Middle frontal gyrus (tissue), 1 donor: ENCODE data around the gene IL22RA1.

Experiments
- DNase-seq: peaks from one replicate; pipeline ENCODE4 v3.0.0-alpha.2; 2015; ENCODE audit warnings: low spot score; ENCODE audit errors: extremely low spot score

IL22RA1 gene

DNA sequence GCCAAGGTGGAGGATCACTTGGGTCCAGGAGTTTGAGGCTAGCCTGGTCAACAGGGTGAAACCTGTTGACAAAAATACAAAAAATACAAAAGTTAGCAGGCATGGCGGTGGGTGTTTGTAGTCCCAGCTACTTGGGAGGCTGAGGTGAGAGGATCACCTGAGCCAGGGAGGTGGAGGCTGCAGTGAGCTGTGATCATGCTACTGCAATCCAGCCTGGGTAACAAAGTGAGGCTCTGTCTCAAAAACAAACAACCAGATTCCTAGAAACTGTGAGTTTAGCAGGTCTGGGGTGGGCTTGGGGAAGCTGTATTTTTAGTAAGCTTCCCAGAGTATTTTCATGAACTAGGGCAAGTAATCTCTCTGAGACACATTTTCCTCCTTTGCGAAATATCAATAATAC lies 25.8 kb downstream of the IL22RA1 start:
- no peak for DNase-seq

DNA sequence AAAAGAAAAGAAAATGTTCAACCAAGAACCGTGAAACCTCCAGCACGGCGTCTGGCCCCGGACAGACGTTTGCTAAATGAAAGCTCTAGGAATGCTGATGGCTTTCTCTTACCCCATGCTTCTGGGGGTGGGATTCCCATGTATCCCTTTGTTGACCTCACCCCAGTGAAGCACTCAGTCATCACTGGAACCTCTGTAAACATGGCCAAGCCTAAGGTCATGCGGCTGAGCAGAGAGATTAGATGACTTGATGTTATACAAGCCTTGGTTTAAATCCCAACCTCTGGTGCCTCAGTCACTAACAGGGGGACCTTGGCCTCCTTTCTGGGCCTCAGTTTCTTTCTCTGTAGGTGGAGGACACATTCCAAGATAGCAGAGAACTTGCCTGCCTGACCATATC lies 28.2 kb downstream of the IL22RA1 start:
- DNase-seq = no peak

DNA sequence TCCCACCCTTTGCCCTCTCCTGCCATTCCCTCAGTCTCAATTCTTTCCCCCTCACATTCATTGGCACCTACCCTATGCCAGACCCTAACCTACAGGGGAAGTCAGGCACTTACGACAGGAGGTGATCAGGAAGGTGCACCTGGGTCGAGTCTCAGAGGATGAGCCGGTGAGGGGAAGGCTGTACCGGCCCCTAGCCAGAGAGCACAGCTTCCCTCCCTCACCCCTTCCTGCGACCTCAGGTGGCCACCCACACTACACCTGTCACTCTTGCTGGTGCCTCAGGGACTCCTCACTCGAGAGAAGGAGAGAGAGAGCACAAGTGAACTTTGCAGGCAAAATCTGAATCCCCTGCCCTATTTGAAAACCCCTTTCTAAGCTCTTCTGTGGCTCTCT lies 29.3 kb downstream of the IL22RA1 start:
- no peak for DNase-seq

DNA sequence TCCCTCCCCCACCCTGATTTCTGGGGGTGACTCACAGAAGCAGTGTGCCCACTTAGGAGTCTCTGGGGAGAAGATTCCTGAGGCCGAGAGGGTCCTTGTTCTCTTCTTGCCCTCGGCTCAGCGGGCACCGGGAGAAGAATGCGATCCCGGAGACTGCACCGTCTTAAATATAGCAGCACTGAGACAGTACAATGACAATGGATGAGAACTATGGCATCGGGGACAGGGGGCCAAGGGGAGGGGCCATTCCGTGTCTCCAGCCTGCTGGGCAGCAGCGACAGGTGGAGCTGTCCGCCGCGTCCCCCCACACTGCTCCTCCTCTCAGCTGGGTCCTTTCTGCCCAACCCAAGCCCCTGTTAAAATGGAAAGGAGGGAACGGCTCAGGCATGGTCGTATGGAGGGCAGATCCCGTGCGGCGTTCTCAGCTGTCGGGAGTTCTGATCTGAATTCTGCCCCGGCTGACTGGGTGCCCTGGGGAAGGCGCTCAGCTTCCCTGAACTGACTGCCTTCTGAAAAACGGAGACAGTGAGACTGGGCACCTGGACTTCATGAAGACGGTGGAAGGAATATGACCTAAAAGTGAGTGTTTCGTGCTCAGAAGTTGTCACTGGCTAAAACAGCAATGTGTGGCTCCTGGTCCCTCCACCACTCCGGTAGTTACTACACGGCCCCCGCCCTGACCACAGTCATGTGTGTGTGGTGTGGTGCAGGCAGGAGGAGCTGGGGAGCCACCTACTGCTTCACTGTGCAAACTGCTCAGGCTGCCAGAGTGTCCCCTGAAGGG lies 30.8 kb downstream of the IL22RA1 start, which contains the start of gene MYOM3:
Gene MYOM3, minus strand, starts transcription at position 140 of the 784 bp plus-strand sequence. CDS start 3,499 bp downstream, outside the sequence.
- DNase-seq = no peak

DNA sequence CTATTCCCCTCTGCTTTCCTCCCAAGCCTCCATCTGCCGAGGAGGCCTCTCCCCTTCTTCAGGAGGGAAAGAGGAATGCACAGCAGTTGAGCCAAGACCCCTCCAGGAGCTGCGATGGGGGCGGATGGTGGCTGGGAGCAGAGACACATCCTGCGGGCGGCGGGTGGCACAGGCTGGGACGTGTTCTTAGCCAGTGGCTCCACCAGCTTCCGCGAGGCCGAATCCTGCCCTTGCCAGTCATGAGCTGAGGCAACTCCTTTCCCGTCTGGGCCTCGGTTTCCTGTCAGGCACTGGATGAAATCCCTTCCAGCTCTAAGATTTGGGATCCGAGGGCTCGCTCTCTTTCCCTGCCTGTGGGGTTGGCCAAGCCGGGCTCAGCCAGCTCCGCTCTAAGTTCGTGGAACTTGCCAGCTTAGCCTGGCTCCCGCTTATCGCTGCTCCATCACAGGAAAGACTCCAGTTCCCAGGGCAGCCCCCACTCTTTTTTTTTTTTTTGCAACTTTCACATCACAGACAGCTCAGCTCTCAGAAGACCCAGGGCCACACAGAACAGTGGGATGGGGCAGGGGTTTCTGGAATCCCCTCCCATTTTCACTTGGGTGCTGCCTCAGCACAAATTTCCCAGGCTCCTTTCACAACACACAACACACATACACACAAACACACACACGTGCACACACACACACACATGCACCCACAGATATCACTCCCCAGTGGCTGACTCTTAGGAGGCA lies 31.5 kb downstream of the IL22RA1 start:
- no peak for DNase-seq

DNA sequence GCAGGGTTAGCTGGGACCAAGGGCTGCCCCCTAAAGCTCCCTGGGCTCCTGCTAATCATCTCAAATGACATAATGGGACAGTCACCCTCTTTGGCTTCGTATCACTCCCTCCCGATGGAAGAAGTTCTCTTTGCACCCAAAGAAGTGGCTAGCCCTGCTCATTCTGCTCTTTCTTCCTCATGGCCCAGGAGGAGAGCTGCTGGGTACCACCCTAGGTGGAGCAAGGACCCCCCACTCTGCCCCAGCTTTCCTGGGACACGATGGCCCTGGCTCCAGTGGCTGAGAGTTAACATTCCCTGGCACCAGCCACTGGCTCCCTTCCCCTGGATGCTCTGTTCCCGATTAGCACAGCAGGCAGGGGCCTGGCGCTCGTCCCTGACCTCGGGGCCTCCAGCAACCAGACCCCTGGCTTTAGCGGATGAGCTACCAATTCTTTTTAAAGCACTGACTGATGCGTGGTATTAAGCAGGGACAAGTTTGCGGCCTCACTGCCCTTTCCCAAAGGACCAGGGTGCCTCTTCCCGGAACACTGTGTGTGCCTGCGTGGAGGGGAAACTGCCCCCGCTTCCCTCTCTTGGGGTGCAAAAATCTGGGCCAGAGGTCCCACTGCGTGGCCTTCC lies 32.2 kb downstream of the IL22RA1 start:
- no peak for DNase-seq

DNA sequence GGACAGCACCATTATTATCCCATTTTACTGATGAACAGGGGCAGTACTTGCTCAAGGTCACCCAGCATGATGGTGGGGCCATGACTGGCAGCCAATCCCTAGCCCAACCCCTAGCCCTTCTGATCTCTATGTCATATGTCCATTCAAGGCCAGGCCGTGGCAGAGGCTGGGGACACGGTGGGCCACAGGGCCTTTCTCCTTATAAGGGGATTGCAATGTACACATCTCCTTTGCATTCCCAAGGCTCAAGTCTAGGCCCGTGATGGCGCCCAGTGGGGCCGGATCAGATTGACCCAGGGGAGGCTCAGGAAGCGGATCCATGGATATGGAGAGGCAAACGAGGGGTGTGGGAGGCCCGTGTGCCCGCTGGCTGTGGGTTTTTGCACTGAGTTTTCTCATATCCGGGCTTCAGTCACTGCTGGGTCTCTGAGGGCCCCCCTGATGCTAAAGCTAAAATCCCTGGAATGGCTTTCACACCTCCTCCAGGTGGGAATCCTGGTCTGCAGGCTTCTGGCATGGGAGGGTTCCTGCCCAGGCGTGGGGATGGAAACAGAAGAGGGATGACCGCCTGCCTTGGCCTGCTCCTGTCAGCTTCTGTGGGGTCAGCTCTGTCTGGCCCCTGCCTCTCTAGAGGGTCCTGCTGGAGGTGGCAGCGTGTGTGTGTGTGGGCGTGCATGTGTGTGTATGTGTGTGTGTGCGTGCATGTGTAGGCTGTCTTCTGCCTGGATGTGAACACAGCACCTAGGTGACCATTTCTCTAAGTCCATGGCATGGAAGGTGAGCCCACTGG lies 33.1 kb downstream of the IL22RA1 start:
- no peak for DNase-seq

DNA sequence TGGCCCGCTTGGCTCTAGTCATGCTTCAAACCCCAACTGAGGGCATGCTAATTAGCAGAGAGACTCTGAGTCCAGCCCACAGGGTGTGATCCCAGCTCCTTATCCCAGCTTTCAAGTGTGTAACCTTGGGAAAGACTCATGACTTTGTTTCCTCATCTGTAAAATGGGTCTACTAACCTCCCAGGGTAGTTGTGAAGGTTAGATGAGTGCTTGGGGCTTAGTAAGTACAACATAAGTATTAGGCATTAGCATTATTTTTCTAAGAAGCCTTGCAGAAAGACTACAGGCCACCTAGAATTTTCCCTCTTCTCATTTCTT lies 33.8 kb downstream of the IL22RA1 start:
- DNase-seq = no peak

DNA sequence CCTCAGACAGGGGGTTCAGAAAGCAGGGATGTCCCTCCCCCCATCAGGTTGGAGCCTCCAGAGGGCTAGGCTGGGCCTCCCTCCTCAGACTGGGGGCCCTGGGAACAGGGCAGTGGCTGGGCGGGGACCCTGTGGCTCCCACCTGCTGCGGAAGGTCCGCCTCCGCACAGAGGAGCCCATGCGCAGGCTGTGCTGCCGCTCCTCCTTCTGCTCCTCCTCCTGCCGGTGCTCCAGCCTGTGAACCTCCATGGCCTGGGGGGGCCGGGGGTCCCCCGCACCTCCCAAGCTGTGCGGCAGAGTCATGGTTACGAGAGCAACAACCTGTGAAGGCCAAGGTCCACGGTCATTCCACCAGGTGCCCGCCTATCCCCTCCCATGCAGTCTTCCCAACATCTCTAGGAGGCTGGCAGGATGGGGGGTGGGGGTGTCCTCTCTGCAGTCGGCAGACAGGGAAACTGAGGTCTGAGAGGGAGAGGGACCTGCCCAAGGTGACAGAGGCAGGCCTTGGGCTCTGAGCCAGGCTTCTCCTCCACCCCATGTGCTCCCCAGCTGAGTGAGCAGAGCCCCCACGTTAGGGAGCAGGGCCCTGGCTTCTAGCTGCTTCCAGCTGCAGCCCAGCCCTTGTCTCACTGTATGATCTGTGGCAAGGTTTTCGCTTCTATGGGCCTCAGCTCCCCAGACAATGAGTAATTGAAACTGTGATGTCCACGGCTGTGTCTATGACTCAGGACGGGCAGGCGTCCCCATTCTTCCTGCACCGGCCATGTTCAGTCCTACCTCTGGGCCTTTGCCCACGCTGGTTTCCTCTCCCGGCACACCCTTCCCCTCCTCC lies 34.4 kb downstream of the IL22RA1 start:
- DNase-seq = no peak

DNA sequence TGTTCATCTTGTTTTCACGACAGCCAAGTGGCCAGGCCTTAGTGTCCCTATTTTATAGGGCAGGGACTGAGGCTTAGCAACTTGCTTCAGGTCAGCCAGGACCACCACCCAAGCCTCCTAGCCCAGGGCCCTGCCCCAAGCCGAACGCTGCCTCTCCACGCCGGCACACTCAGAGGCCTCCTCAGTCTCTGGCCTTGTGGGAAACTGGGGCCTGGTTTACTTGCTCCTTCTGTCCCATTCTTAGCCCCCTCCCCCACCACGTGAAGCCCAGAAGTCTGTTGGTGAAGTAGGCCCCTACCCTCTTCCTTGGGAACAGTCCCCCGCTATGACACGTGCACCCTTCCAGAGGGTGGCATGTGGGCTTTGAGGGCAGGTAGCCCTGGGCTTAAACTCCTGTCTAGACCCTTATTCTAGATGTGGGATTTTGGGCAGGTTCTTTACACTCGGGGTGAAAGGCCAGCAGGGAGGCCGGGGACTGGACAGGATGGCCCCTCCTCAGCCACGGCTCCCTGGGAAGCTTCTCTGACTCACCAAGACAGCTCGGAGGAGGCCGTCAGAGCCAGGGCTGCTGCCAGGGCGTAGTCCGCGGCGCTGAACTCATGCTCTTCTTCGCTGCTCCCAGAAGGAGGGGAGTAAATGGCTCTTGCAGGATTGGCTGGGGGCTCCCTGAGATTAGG lies 35.3 kb downstream of the IL22RA1 start:
- no peak for DNase-seq

DNA sequence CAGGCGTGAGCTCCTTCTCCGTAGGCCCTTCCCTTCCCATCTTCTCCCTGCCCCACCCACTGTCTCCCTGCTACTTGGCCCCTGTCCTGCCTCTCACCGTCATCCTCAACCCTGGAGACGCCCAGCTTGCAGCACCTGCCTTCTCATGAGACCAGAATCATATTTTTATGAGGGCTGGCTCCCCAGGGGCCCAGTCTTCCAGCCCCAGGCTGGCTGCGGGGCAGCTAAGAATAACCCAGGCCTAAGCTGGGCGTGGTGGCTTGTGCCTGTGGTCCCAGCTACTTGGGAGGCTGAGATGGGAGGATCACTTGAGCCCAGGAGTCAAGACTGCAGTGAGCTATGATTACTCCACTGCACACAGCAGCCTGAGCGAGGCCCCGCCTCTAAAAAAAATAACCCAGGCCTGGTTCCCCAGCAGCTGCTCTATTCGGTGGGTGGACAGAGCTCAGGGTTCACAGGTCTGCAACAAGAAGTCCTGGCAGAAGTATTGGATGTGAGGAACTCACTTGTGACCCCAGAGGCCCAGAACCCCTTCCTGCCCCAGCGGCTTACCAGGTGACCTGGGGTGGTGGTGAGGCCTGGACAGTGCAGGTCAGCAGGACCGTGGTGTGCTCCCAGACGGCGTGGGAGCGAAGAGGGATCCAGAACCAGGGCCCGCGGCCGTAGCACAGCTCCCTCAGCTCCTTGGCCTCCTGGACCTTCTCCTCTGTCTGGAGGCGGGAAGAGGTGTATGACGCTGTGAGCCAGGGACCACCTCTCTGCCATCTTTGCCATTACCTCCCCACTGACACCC lies 37.4 kb downstream of the IL22RA1 start:
- no peak for DNase-seq

DNA sequence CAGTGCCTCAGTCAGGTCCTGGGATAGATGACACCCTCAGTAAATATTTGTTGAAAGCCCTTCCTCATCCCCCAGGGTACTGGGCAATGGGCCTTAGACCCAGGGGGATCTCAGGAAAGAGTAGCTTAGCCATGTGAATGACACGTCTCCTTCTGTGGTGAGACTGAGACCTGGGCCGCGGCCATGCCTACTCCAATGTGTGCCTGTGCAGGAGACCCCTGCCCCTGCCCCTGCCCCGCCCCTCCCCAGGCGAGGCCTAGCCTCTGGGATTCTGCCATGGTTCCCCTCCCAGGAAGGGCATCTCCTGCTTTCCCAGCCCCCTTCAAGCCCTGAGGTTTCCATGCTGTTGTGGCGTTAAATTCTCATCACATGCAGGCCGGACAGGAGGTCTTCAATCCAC lies 38.1 kb downstream of the IL22RA1 start:
- DNase-seq = no peak

DNA sequence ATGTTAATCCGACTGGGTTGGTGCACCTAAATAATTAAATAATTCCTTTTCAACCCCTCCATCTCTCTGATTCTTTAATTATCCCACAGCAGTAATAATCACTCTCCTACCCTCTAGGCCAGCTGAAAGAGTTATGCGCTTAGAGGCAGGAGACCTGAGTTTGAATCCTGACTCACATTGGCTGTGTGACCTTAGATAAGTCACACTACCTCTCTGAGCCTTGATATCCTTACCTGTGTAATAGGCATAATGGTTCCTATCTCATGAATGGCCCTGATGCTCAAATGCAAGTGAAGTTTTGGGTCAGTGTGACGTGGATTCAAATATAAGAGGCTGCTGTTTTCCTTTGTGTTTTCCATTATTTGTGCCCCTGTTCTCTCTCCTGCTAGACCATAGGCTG lies 39.1 kb downstream of the IL22RA1 start:
- no peak for DNase-seq

DNA sequence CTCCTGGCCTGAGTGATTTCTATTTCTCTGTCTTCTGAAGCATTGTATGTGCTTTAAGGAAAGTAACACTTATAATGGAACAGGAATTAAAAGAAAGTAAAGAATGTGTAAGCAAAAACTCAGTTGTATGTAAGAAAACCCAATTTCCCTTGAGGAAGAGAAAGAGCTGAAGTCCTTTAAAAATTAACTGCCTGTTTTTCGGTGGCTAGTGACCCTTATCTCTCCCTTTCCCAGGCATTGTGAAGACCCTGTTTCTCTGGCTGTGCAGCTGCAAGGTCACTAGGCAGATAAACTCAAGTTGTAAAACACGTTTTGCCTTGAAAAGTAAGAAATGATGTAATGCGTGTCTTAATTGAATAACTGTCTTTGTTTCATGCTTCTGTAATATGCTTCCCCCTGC lies 39.5 kb downstream of the IL22RA1 start:
- DNase-seq = no peak

DNA sequence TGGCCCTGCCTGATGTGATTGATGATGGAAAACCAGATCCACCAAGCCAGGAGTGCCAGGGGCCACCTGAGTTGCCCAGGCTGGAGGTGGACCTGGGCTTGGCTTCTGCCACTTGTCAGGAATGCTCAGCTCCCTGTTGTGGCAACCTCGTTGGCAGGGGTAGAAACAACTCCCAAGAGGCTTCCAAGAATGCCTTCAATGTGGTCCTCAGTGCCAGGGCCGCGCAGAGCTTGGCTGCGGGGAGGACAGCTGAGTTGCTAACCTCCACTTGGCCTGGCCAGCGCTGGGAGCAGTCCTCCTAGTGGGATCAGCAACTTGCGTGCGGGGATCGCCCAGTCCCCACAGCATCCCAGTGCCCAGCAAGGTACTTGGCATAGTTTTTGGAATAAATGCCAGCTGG lies 40.0 kb downstream of the IL22RA1 start:
- no peak for DNase-seq

DNA sequence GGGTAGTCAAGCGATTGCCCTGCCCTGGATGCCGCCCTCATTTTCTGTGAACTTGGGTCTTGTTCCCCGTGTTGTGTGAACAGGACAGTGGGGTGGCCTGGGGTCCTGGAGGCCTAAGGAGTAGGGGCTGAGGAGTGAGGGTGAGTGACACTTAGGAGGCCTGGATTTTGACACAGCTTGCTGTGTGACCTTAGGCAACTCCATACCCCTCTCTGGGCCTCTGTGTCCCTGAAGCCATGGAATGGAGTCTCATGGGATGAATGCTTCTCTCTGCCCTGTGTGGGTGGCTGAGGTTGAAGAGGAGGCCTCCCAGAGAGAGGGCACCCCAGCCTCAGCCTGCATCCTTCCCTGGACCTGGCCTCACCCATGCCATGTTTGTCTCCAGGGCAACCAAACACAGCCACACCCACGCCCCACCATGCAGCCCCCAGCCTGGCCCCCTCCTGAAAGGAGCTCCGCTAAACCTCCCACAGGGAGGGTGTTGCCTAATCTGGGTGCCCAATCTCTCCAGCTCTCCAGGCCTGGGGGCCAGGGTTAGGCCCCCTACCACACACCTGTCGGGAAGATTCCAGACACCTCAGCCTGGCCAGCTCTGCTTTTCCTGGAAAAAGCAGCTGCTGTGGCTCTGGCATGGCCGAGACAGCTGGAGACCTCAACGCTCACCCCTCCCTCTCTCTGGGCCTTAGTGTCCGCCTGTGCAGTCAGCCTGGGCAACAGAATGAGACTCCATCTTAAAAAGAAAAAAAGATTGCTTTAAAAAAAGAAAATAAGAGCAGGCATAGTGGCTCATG lies 40.9 kb downstream of the IL22RA1 start:
- DNase-seq = no peak

DNA sequence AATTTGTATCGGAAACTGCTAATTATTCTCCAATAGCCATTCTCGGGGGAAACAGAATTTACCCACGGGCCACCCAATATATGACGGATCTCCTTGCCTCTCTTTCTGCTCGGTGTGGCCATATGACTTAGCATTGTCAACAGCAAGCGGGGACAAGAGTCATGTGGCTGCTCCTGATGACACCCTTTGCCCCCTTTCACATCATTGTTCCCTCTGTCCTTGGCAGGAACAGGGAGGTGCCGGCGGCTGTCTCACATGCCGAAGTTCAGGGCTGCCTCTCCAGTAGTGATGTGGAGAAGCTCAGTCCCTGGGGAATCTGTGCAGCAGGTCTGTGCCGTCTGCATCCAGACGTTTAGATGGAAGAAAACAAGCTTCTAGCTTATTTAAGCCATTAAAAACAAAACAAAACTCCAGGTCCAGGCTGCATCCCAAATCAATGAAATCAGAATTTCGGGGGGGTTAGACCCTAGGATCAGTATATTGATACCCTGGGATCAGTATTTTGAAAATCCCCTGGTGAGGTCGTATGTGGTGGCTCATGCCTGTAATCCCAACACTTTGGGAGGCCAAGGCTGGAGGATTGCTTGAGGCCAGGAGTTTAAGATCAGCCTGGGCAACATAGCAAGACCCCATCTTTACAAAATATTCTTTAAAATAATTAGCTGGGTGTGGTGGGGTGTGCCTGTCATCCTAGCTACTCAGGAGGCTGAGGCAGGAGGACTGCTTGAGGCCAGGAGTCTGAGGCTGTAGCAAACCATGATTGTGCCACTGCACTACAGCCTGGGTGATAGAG lies 41.8 kb downstream of the IL22RA1 start:
- DNase-seq = no peak
